Osteoblast (primary cell): ENCODE data around the gene TFDP2. TPM values are rescaled to one million over a fixed set of nuclear protein-coding genes. Genes with fewer than 3 reads are reported as not detected.

ENCODE experiments used
- DNase-seq: peaks from one replicate; pipeline ENCODE4 v3.0.0; 2011; ENCODE audit warnings: low spot score, mixed read lengths; ENCODE audit not compliant: insufficient read length; ENCODE audit errors: missing footprints
- H2AFZ ChIP-seq: 2 replicates; pipeline ENCODE4 v1.6.0; 2011; ENCODE audit warnings: mild to moderate bottlenecking, low read length
- H3K27ac ChIP-seq: 2 replicates; pipeline ENCODE4 v1.5.1; 2011; ENCODE audit warnings: mild to moderate bottlenecking, low read depth, low read length, moderate library complexity
- H3K27me3 ChIP-seq: 2 replicates; pipeline ENCODE4 v1.6.0; 2012; ENCODE audit warnings: mild to moderate bottlenecking, control low read depth, inconsistent platforms, low read length, moderate library complexity; ENCODE audit not compliant: insufficient read depth
- H3K36me3 ChIP-seq: 2 replicates; pipeline ENCODE4 v1.5.1; 2011; ENCODE audit warnings: mild to moderate bottlenecking, low read length, control low read depth, moderate library complexity; ENCODE audit not compliant: insufficient read depth
- H3K4me1 ChIP-seq: 2 replicates; pipeline ENCODE4 v1.5.1; 2011; ENCODE audit warnings: mild to moderate bottlenecking, low read length, control low read depth, moderate library complexity; ENCODE audit not compliant: insufficient read depth
- H3K4me2 ChIP-seq: 2 replicates; pipeline ENCODE4 v1.6.0; 2011; ENCODE audit warnings: mild to moderate bottlenecking, low read length; ENCODE audit not compliant: insufficient read depth
- H3K4me3 ChIP-seq: fragments of 200-600 bp; sonication (generic); 3 replicates; pipeline ENCODE4 v1.5.1; 2012; ENCODE audit warnings: mild to moderate bottlenecking, low read length, inconsistent platforms; ENCODE audit not compliant: insufficient read depth
- H3K79me2 ChIP-seq: 2 replicates; pipeline ENCODE4 v1.6.0; 2012; ENCODE audit warnings: mild to moderate bottlenecking, low read length, control low read depth, inconsistent platforms; ENCODE audit not compliant: insufficient read depth
- H3K9me3 ChIP-seq: 2 replicates; pipeline ENCODE4 v1.5.1; 2011; ENCODE audit warnings: low read depth, low read length, control low read depth
- H4K20me1 ChIP-seq: 2 replicates; pipeline ENCODE4 v1.6.0; 2012; ENCODE audit warnings: mild to moderate bottlenecking, low read length, control low read depth; ENCODE audit not compliant: insufficient read depth
- total RNA-seq: library from RNA; depleted of rRNA; stranded (reverse); fragments of >200 nt; gene quantifications from 2 replicates; pipeline ENCODE4 v1.2.3, GENCODE V29; 2012
- TF ChIP-seq, protein P1 (sequence below): IDR thresholded peaks from 2 replicates; pipeline ENCODE4 v1.5.1; 2011; ENCODE audit warnings: mild to moderate bottlenecking, low read depth, low read length, moderate library complexity; ENCODE audit errors: extremely low read depth

Gene TFDP2
- total RNA-seq, 1 donor = 41.6 TPM

DNA sequence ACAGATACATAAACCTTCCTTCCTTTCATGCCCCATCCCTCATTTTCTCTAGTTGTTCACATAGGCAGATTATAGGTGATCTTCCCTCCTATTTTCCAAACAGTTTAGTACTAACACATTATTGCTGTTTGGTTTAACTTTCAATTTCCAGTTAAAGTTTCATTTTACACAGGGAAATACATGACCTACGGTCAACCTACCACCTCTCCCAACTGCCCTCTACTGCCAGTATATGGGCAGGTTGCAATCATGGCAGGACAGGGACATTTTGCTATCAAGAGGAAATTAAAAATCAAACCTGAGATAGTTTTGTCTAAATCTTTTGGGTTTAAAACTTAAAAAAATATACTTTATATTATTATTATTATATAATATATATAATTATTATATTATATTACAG is 26.1 kb upstream of the TFDP2 start:
- H2AFZ ChIP-seq = no peak overlapping the region
- no peak overlapping the region for H3K27ac ChIP-seq
- no peaks in the 10 kb centered on the region for H3K79me2 ChIP-seq
- DNase-seq = no peak
- no peaks in the 10 kb centered on the region for H3K9me3 ChIP-seq
- no peak overlapping the region for H3K4me3 ChIP-seq
- TF ChIP-seq, protein P1, sequence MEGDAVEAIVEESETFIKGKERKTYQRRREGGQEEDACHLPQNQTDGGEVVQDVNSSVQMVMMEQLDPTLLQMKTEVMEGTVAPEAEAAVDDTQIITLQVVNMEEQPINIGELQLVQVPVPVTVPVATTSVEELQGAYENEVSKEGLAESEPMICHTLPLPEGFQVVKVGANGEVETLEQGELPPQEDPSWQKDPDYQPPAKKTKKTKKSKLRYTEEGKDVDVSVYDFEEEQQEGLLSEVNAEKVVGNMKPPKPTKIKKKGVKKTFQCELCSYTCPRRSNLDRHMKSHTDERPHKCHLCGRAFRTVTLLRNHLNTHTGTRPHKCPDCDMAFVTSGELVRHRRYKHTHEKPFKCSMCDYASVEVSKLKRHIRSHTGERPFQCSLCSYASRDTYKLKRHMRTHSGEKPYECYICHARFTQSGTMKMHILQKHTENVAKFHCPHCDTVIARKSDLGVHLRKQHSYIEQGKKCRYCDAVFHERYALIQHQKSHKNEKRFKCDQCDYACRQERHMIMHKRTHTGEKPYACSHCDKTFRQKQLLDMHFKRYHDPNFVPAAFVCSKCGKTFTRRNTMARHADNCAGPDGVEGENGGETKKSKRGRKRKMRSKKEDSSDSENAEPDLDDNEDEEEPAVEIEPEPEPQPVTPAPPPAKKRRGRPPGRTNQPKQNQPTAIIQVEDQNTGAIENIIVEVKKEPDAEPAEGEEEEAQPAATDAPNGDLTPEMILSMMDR = no peak
- H3K36me3 ChIP-seq = peaks cover 30% of the 10 kb centered on the region
- H3K4me1 ChIP-seq = no peaks in the 10 kb centered on the region
- H4K20me1 ChIP-seq = no peaks in the 10 kb centered on the region
- no peaks in the 10 kb centered on the region for H3K27me3 ChIP-seq
- no peak overlapping the region for H3K4me2 ChIP-seq

DNA sequence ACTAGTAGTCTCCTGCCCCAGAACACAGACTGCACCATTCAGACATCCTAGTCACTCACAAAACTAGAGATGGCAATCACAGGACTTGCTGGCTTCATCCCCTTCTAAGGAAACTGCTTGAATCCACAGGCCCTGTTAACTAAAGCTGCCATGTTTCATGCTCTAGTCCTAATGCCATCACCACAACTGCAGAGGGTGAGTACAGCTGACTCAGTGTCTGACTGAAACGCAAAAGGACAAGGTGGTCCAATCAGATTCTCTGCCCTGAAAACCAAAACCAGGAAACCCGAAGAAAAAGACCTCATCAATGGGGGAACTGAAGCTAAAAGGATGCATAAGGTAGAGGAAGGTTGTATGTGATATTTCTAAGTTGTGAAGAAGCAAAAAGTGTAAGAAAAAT is 25.2 kb upstream of the TFDP2 start:
- TF ChIP-seq, protein P1 = no peak
- no peak overlapping the region for H3K4me3 ChIP-seq
- no peak overlapping the region for H3K4me2 ChIP-seq

DNA sequence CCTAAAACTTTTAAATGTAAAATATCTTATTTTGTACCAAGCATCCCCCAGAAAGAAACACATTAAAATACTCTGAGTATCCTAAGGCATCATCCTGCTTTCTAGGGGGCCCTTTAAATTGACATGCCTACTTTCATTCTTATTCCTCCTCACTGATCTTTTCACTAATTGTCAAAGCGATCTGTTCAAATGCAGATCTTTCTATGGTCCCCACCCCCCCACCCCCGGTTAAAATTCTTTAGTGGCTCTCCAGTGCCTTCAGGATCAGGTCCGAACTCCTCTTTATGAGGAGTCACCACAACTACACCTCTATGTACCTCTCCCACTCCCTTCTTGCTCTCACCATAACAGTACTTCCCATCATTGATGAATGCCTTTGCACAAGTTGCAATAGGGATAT is 19.2 kb upstream of the TFDP2 start:
- H3K4me1 ChIP-seq = peaks cover 8% of the 10 kb centered on the region
- H3K4me3 ChIP-seq = no peak overlapping the region
- H3K79me2 ChIP-seq = no peaks in the 10 kb centered on the region
- H3K4me2 ChIP-seq = no peak overlapping the region
- H2AFZ ChIP-seq = no peak overlapping the region
- H4K20me1 ChIP-seq = no peaks in the 10 kb centered on the region
- no peaks in the 10 kb centered on the region for H3K27me3 ChIP-seq
- no peaks in the 10 kb centered on the region for H3K9me3 ChIP-seq
- no peak overlapping the region for H3K27ac ChIP-seq
- TF ChIP-seq, protein P1 = no peak
- peaks cover 20% of the 10 kb centered on the region for H3K36me3 ChIP-seq
- no peak for DNase-seq

More for the DNA sequence above, 25.2 kb upstream of the TFDP2 start:
- no peaks in the 10 kb centered on the region for H3K79me2 ChIP-seq
- no peaks in the 10 kb centered on the region for H3K9me3 ChIP-seq
- H4K20me1 ChIP-seq = no peaks in the 10 kb centered on the region
- H3K4me1 ChIP-seq = no peaks in the 10 kb centered on the region
- no peak overlapping the region for H3K27ac ChIP-seq
- DNase-seq = no peak
- H3K36me3 ChIP-seq = peaks cover 32% of the 10 kb centered on the region
- no peak overlapping the region for H2AFZ ChIP-seq
- H3K27me3 ChIP-seq = no peaks in the 10 kb centered on the region

DNA sequence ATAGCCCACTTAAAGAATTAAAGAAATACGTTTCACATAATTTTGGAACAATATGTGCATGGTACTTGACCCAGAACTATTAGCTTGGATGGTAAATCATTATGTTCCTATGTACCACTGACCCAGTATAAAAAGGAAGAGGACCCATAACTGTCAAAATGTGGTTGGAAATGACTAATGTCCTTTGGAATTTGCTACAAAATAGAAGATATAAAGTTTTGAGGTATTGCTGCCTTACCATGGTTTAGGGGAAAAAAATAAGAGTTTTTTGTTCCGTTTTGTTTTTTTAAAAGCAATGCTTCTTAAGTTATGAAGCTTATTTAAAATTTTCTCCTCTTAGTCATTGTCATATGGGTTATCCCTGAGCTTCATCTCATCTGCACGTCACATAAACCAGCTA is 15.8 kb upstream of the TFDP2 start:
- Histone ChIP-seq H3K27me3 (no peaks in the 10 kb centered on the region), H3K4me2 (no peak overlapping the region)

More for the DNA sequence above, 15.8 kb upstream of the TFDP2 start:
- no peaks in the 10 kb centered on the region for H3K79me2 ChIP-seq
- DNase-seq = peak; percentile 75
- peaks cover 8% of the 10 kb centered on the region for H3K4me1 ChIP-seq
- TF ChIP-seq, protein P1 = no peak
- no peaks in the 10 kb centered on the region for H4K20me1 ChIP-seq
- no peak overlapping the region for H3K4me3 ChIP-seq
- H3K27ac ChIP-seq = no peak overlapping the region
- peaks cover 13% of the 10 kb centered on the region for H3K36me3 ChIP-seq
- no peak overlapping the region for H2AFZ ChIP-seq
- no peaks in the 10 kb centered on the region for H3K9me3 ChIP-seq
